Measurements from ENCODE around the gene OXCT1.
"Not testable (repeated sequence)": the region's sequence is repeated elsewhere in the genome, so short reads cannot be mapped to it uniquely, and the experiment has no call there.

OXCT1 gene

GRCh38 chr5:41817625-41818301 is 52.5 kb downstream of the OXCT1 start:
- no peaks in the 10 kb centered on the region for H3K36me3 ChIP-seq (ENCODE audit: insufficient read depth, low read length)
- H3K27me3 ChIP-seq (ENCODE audit: control insufficient read depth in 1 of 2, insufficient read depth in 2 of 2, low read length in 2 of 2) = no peaks in the 10 kb centered on the region
- no peaks in the 10 kb centered on the region for H3K4me1 ChIP-seq (ENCODE audit: insufficient read depth, low read length)
- no peak overlapping the region for H3K4me3 ChIP-seq (ENCODE audit: low read depth in 1 of 2, low read length in 2 of 2)
- no peak overlapping the region for H3K27ac ChIP-seq (ENCODE audit: low read depth, low read length)
- no peaks in the 10 kb centered on the region for H3K9me3 ChIP-seq (ENCODE audit: low read length)
- no peak overlapping the region for H3K9ac ChIP-seq (ENCODE audit: low read length)

- H3K36me3 ChIP-seq (ENCODE audit: insufficient read depth, low read length) = no peaks in the 10 kb centered on the region
- H3K27me3 ChIP-seq (ENCODE audit: control insufficient read depth in 1 of 2, insufficient read depth in 2 of 2, low read length in 2 of 2) = no peaks in the 10 kb centered on the region
- no peak overlapping the region for H3K27ac ChIP-seq (ENCODE audit: low read depth, low read length)
- H3K4me3 ChIP-seq (ENCODE audit: low read depth in 1 of 2, low read length in 2 of 2) = no peak overlapping the region
- no peak overlapping the region for H3K9ac ChIP-seq (ENCODE audit: low read length)
- H3K9me3 ChIP-seq (ENCODE audit: low read length) = no peaks in the 10 kb centered on the region
- no peaks in the 10 kb centered on the region for H3K4me1 ChIP-seq (ENCODE audit: insufficient read depth, low read length)
Observed at GRCh38 chr5:41815663-41816229, 54.5 kb downstream of the OXCT1 start.

GRCh38 chr5:41815261-41815660 is 55.0 kb downstream of the OXCT1 start:
- Histone ChIP-seq H3K4me3 (ENCODE audit: low read depth in 1 of 2, low read length in 2 of 2) (no peak overlapping the region), H3K9ac (ENCODE audit: low read length) (no peak overlapping the region), H3K9me3 (ENCODE audit: low read length) (no peaks in the 10 kb centered on the region), H3K4me1 (ENCODE audit: insufficient read depth, low read length) (no peaks in the 10 kb centered on the region), H3K27me3 (ENCODE audit: control insufficient read depth in 1 of 2, insufficient read depth in 2 of 2, low read length in 2 of 2) (no peaks in the 10 kb centered on the region), H3K36me3 (ENCODE audit: insufficient read depth, low read length) (no peaks in the 10 kb centered on the region), H3K27ac (ENCODE audit: low read depth, low read length) (no peak overlapping the region)

GRCh38 chr5:41814306-41814705 is 55.9 kb downstream of the OXCT1 start:
- H3K27me3 ChIP-seq (ENCODE audit: control insufficient read depth in 1 of 2, insufficient read depth in 2 of 2, low read length in 2 of 2); H3K27ac ChIP-seq (ENCODE audit: low read depth, low read length); H3K4me1 ChIP-seq (ENCODE audit: insufficient read depth, low read length); H3K9me3 ChIP-seq (ENCODE audit: low read length); H3K4me3 ChIP-seq (ENCODE audit: low read depth in 1 of 2, low read length in 2 of 2); H3K36me3 ChIP-seq (ENCODE audit: insufficient read depth, low read length); H3K9ac ChIP-seq (ENCODE audit: low read length): not testable (repeated sequence)

GRCh38 chr5:41812156-41812555 is 58.1 kb downstream of the OXCT1 start:
- Histone ChIP-seq H3K9ac (ENCODE audit: low read length) (no peak overlapping the region), H3K36me3 (ENCODE audit: insufficient read depth, low read length) (no peaks in the 10 kb centered on the region), H3K4me3 (ENCODE audit: low read depth in 1 of 2, low read length in 2 of 2) (no peak overlapping the region), H3K4me1 (ENCODE audit: insufficient read depth, low read length) (no peaks in the 10 kb centered on the region), H3K27me3 (ENCODE audit: control insufficient read depth in 1 of 2, insufficient read depth in 2 of 2, low read length in 2 of 2) (no peaks in the 10 kb centered on the region), H3K27ac (ENCODE audit: low read depth, low read length) (no peak overlapping the region), H3K9me3 (ENCODE audit: low read length) (no peaks in the 10 kb centered on the region)

- Histone ChIP-seq H3K9ac (ENCODE audit: low read length) (no peak overlapping the region), H3K27me3 (ENCODE audit: control insufficient read depth in 1 of 2, insufficient read depth in 2 of 2, low read length in 2 of 2) (no peaks in the 10 kb centered on the region), H3K27ac (ENCODE audit: low read depth, low read length) (no peak overlapping the region), H3K4me3 (ENCODE audit: low read depth in 1 of 2, low read length in 2 of 2) (no peak overlapping the region), H3K4me1 (ENCODE audit: insufficient read depth, low read length) (no peaks in the 10 kb centered on the region), H3K36me3 (ENCODE audit: insufficient read depth, low read length) (no peaks in the 10 kb centered on the region), H3K9me3 (ENCODE audit: low read length) (no peaks in the 10 kb centered on the region)
Observed at GRCh38 chr5:41809128-41809527, 61.1 kb downstream of the OXCT1 start.

GRCh38 chr5:41808294-41808693 is 61.9 kb downstream of the OXCT1 start:
- H3K9me3 ChIP-seq (ENCODE audit: low read length) = no peaks in the 10 kb centered on the region
- no peaks in the 10 kb centered on the region for H3K36me3 ChIP-seq (ENCODE audit: insufficient read depth, low read length)
- H3K9ac ChIP-seq (ENCODE audit: low read length) = no peak overlapping the region
- no peak overlapping the region for H3K27ac ChIP-seq (ENCODE audit: low read depth, low read length)
- no peak overlapping the region for H3K4me3 ChIP-seq (ENCODE audit: low read depth in 1 of 2, low read length in 2 of 2)
- no peaks in the 10 kb centered on the region for H3K4me1 ChIP-seq (ENCODE audit: insufficient read depth, low read length)
- no peaks in the 10 kb centered on the region for H3K27me3 ChIP-seq (ENCODE audit: control insufficient read depth in 1 of 2, insufficient read depth in 2 of 2, low read length in 2 of 2)

GRCh38 chr5:41797662-41798061 is 72.6 kb downstream of the OXCT1 start:
- Histone ChIP-seq H3K4me3 (ENCODE audit: low read depth in 1 of 2, low read length in 2 of 2) (no peak overlapping the region), H3K9ac (ENCODE audit: low read length) (no peak overlapping the region), H3K27ac (ENCODE audit: low read depth, low read length) (no peak overlapping the region), H3K4me1 (ENCODE audit: insufficient read depth, low read length) (peaks cover 16% of the 10 kb centered on the region), H3K36me3 (ENCODE audit: insufficient read depth, low read length) (peaks cover 8% of the 10 kb centered on the region), H3K9me3 (ENCODE audit: low read length) (no peaks in the 10 kb centered on the region), H3K27me3 (ENCODE audit: control insufficient read depth in 1 of 2, insufficient read depth in 2 of 2, low read length in 2 of 2) (no peaks in the 10 kb centered on the region)

GRCh38 chr5:41796061-41796460 is 74.2 kb downstream of the OXCT1 start:
- no peak overlapping the region for H3K27ac ChIP-seq (ENCODE audit: low read depth, low read length)
- no peak overlapping the region for H3K9ac ChIP-seq (ENCODE audit: low read length)
- H3K36me3 ChIP-seq (ENCODE audit: insufficient read depth, low read length) = peaks cover 8% of the 10 kb centered on the region
- no peaks in the 10 kb centered on the region for H3K9me3 ChIP-seq (ENCODE audit: low read length)
- no peak overlapping the region for H3K4me3 ChIP-seq (ENCODE audit: low read depth in 1 of 2, low read length in 2 of 2)
- H3K27me3 ChIP-seq (ENCODE audit: control insufficient read depth in 1 of 2, insufficient read depth in 2 of 2, low read length in 2 of 2) = no peaks in the 10 kb centered on the region
- peaks cover 16% of the 10 kb centered on the region for H3K4me1 ChIP-seq (ENCODE audit: insufficient read depth, low read length)

- Histone ChIP-seq H3K27me3 (ENCODE audit: control insufficient read depth in 1 of 2, insufficient read depth in 2 of 2, low read length in 2 of 2) (no peaks in the 10 kb centered on the region), H3K9ac (ENCODE audit: low read length) (no peak overlapping the region), H3K9me3 (ENCODE audit: low read length) (no peaks in the 10 kb centered on the region), H3K4me1 (ENCODE audit: insufficient read depth, low read length) (peaks cover 18% of the 10 kb centered on the region), H3K27ac (ENCODE audit: low read depth, low read length) (no peak overlapping the region), H3K36me3 (ENCODE audit: insufficient read depth, low read length) (peaks cover 7% of the 10 kb centered on the region), H3K4me3 (ENCODE audit: low read depth in 1 of 2, low read length in 2 of 2) (no peak overlapping the region)
Observed at GRCh38 chr5:41795125-41795524, 75.1 kb downstream of the OXCT1 start.

- no peaks in the 10 kb centered on the region for H3K9me3 ChIP-seq (ENCODE audit: low read length)
- H3K4me1 ChIP-seq (ENCODE audit: insufficient read depth, low read length) = peaks cover 22% of the 10 kb centered on the region
- H3K36me3 ChIP-seq (ENCODE audit: insufficient read depth, low read length) = peaks cover under 1% of the 10 kb centered on the region
- H3K9ac ChIP-seq (ENCODE audit: low read length) = no peak overlapping the region
- no peak overlapping the region for H3K4me3 ChIP-seq (ENCODE audit: low read depth in 1 of 2, low read length in 2 of 2)
- H3K27me3 ChIP-seq (ENCODE audit: control insufficient read depth in 1 of 2, insufficient read depth in 2 of 2, low read length in 2 of 2) = no peaks in the 10 kb centered on the region
- H3K27ac ChIP-seq (ENCODE audit: low read depth, low read length) = no peak overlapping the region
Observed at GRCh38 chr5:41794471-41794870, 75.8 kb downstream of the OXCT1 start.

- Histone ChIP-seq H3K36me3 (ENCODE audit: insufficient read depth, low read length) (no peaks in the 10 kb centered on the region), H3K4me1 (ENCODE audit: insufficient read depth, low read length) (peaks cover 34% of the 10 kb centered on the region), H3K4me3 (ENCODE audit: low read depth in 1 of 2, low read length in 2 of 2) (no peak overlapping the region), H3K27me3 (ENCODE audit: control insufficient read depth in 1 of 2, insufficient read depth in 2 of 2, low read length in 2 of 2) (no peaks in the 10 kb centered on the region), H3K27ac (ENCODE audit: low read depth, low read length) (no peak overlapping the region), H3K9ac (ENCODE audit: low read length) (no peak overlapping the region), H3K9me3 (ENCODE audit: low read length) (no peaks in the 10 kb centered on the region)
Observed at GRCh38 chr5:41793141-41793770, 77.0 kb downstream of the OXCT1 start.
